A549 (cell line): ENCODE results near the gene LRRIQ4. TPM values are rescaled to one million over a fixed set of nuclear protein-coding genes. Genes with fewer than 3 reads are reported as not detected.

Experiments used
- ATAC-seq, 2 experiments: fragments of 200-7000 bp in 1 of 2; fragments of >200 bp in 1 of 2; cut with Nextera tagmentation in 1 of 2; cut with Tn5 transposase in 1 of 2; 3 replicates each; pipeline versions ENCODE4 v1.8.0 to v1.9.1; 2018 to 2020; ENCODE audit warnings: mild to moderate bottlenecking in 1 of 2, moderate library complexity in 1 of 2
- CTCF ChIA-PET: fragments of 300-600 bp; sonication (Branson Sonifier 250); formaldehyde crosslinking; extraction: SDS; loops from one replicate; lab custom pipeline; 2021; ENCODE audit warnings: antibody characterized with exemption, inconsistent platforms; lab: Yijun Ruan, JAX
- POLR2A ChIA-PET: fragments of 350-600 bp; formaldehyde crosslinking; extraction: SDS; loops from one replicate; lab custom pipeline; 2021; ENCODE audit warnings: antibody characterized with exemption, inconsistent platforms; lab: Yijun Ruan, JAX
- DNase-seq, 2 experiments: peaks; one replicate each; pipeline versions ENCODE4 v3.0.0 to v3.0.0-alpha.2; 2011 to 2016; ENCODE audit warnings: low read depth in 1 of 2, low spot score in 1 of 2
- FAIRE-seq: peaks from 2 replicates; lab custom pipeline; 2011; peaks lifted over from hg19 to GRCh38; lab: Jason Lieb, UNC
- H3K27ac ChIP-seq, 2 experiments: fragments of >200 bp; sonication (Bioruptor Twin); formaldehyde crosslinking; 3 replicates each; pipeline ENCODE4 v1.5.1; 2016 to 2017
- H3K4me1 ChIP-seq: fragments of >200 bp; sonication (Bioruptor Twin); formaldehyde crosslinking; 3 replicates; pipeline ENCODE4 v1.6.1; 2016
- H3K4me2 ChIP-seq: fragments of >200 bp; sonication (Bioruptor Twin); formaldehyde crosslinking; 3 replicates; pipeline ENCODE4 v1.6.1; 2016
- H3K4me3 ChIP-seq: fragments of >200 bp; sonication (Bioruptor Twin); formaldehyde crosslinking; 3 replicates; pipeline ENCODE4 v1.5.1; 2016
- H3K9me3 ChIP-seq: fragments of >200 bp; sonication (Bioruptor Twin); formaldehyde crosslinking; 3 replicates; pipeline ENCODE4 v1.6.1; 2016
- CTCF ChIP-seq: fragments of >200 bp; sonication (Bioruptor Twin); formaldehyde crosslinking; IDR thresholded peaks from 3 replicates; pipeline ENCODE4 v1.5.1; 2016
- EHF ChIP-seq: fragments of 250-450 bp; sonication (Bioruptor Pico); IDR thresholded peaks from 2 replicates; pipeline ENCODE4 v1.5.0; 2020; ENCODE audit warnings: mild to moderate bottlenecking
- FOSB ChIP-seq: fragments of 250-450 bp; sonication (Bioruptor Pico); IDR thresholded peaks from 2 replicates; pipeline ENCODE4 v1.5.0; 2020; ENCODE audit warnings: mild to moderate bottlenecking, moderate library complexity
- FOSL2 ChIP-seq, 2 experiments: fragments of 450-650 bp in 1 of 2; fragments of >200 bp in 1 of 2; sonication (Bioruptor Twin) in 1 of 2; formaldehyde crosslinking; IDR thresholded peaks; 2 replicates each; pipeline versions ENCODE4 v1.5.0 to v1.6.1; 2016 to 2020; ENCODE audit warnings: mild to moderate bottlenecking in 1 of 2, moderate library complexity in 1 of 2
- FOXS1 ChIP-seq: fragments of 250-450 bp; sonication (Bioruptor Pico); IDR thresholded peaks from 2 replicates; pipeline ENCODE4 v1.5.0; 2020; ENCODE audit warnings: mild to moderate bottlenecking, moderate library complexity
- HEYL ChIP-seq: fragments of 250-450 bp; sonication (Bioruptor Pico); IDR thresholded peaks from 2 replicates; pipeline ENCODE4 v1.8.0; 2021; ENCODE audit warnings: mild to moderate bottlenecking, moderate library complexity
- JUN ChIP-seq, 2 experiments: fragments of >200 bp; sonication (Bioruptor Twin); formaldehyde crosslinking; IDR thresholded peaks; 2 replicates in 1 of 2; 3 replicates in 1 of 2; pipeline ENCODE4 v1.6.1; 2016 to 2017
- KDM1A ChIP-seq: fragments of 200-600 bp; sonication (generic); IDR thresholded peaks from 2 replicates; pipeline ENCODE4 v1.6.1; 2016; ENCODE audit warnings: low read depth, mild to moderate bottlenecking
- KDM5A ChIP-seq: fragments of 200-600 bp; sonication (generic); IDR thresholded peaks from 2 replicates; pipeline ENCODE4 v1.6.1; 2016; ENCODE audit warnings: antibody characterized with exemption, mild to moderate bottlenecking
- MYC ChIP-seq: IDR thresholded peaks from 2 replicates; pipeline ENCODE4 v1.6.1; 2012; ENCODE audit warnings: mild to moderate bottlenecking, inconsistent platforms, low read length, improper control_type of control experiment, borderline replicate concordance
- PHF8 ChIP-seq: fragments of 200-600 bp; sonication (generic); IDR thresholded peaks from 2 replicates; pipeline ENCODE4 v1.6.1; 2016; ENCODE audit warnings: low read depth, mild to moderate bottlenecking, antibody characterized with exemption, moderate library complexity, borderline replicate concordance
- RAD21 ChIP-seq, 2 experiments: fragments of >200 bp in 1 of 2; sonication (Bioruptor Twin) in 1 of 2; formaldehyde crosslinking in 1 of 2; IDR thresholded peaks in 1 of 2; conservative IDR thresholded peaks in 1 of 2; 2 replicates in 1 of 2; 3 replicates in 1 of 2; pipeline ENCODE4 v1.6.1; 2012 to 2018; ENCODE audit warnings: inconsistent platforms in 1 of 2
- RNF2 ChIP-seq: fragments of 200-600 bp; sonication (generic); IDR thresholded peaks from 2 replicates; pipeline ENCODE4 v1.6.1; 2016; ENCODE audit warnings: low read depth, mild to moderate bottlenecking, antibody characterized with exemption, moderate library complexity, borderline replicate concordance
- SMC3 ChIP-seq: fragments of >200 bp; sonication (Bioruptor Twin); formaldehyde crosslinking; IDR thresholded peaks from 3 replicates; pipeline ENCODE4 v1.6.1; 2018; ENCODE audit warnings: inconsistent platforms
- TP53 ChIP-seq: fragments of 250-450 bp; sonication (Bioruptor Pico); IDR thresholded peaks from 2 replicates; pipeline ENCODE4 v1.5.0; 2021; ENCODE audit warnings: mild to moderate bottlenecking, moderate library complexity
- WGBS: methylation state at CpG from one replicate; pipeline ENCODE4 v1.1.6; 2017; ENCODE audit errors: missing lambda C conversion rate; 5-methylcytosine and 5-hydroxymethylcytosine counted together
- polyA plus RNA-seq, 4 experiments: library from polyadenylated mRNA; depleted of rRNA in 3 of 4; stranded (reverse); fragments of >200 nt; fragmentation: RNase III in 1 of 4; extraction: RNeasy Plus Mini Kit Qiagen cat#74134 plus additional on column Dnase treatment in 1 of 4; gene quantifications; 2 replicates in 3 of 4; 3 replicates in 1 of 4; pipeline ENCODE4 v1.2.3, GENCODE V29; 2011 to 2017
- TF ChIP-seq, protein P1 (sequence below): fragments of >200 bp; sonication (Bioruptor Twin); formaldehyde crosslinking; IDR thresholded peaks from 2 replicates; pipeline ENCODE4 v1.6.1; 2016
- TF ChIP-seq, protein P2 (sequence below): fragments of >200 bp; sonication (Bioruptor Twin); formaldehyde crosslinking; IDR thresholded peaks from 3 replicates; pipeline ENCODE4 v1.6.1; 2016
- TF ChIP-seq, protein P3 (sequence below): fragments of 150-350 bp; IDR thresholded peaks from 2 replicates; pipeline ENCODE4 v1.6.1; 2014; ENCODE audit warnings: low read depth, mild to moderate bottlenecking, low read length
- TF ChIP-seq, protein P4 (sequence below): fragments of 250-450 bp; sonication (Bioruptor Pico); IDR thresholded peaks from 2 replicates; pipeline ENCODE4 v1.5.0; 2021; ENCODE audit warnings: mild to moderate bottlenecking, moderate library complexity, borderline replicate concordance

LRRIQ4 gene
- polyA plus RNA-seq, 2 of the 4 experiments (the other 2 are of a cell fraction), result not detected

GRCh38 chr3:169863458-169863899, 50.8 kb downstream of the LRRIQ4 start:
- H3K4me3 ChIP-seq, result no peak overlapping the region
- H3K4me1 ChIP-seq, result no peaks in the 10 kb centered on the region
- ATAC-seq (peak; percentile 88 to 91), DNase-seq (peak; percentile 55 to 77), FAIRE-seq (no peak)
- no peak for TF ChIP-seq JUN (IDR thresholded peaks at IDR 0.05)
- no peak for TF ChIP-seq HEYL (CRISPR knock-in tag)
- TF ChIP-seq, protein P1, sequence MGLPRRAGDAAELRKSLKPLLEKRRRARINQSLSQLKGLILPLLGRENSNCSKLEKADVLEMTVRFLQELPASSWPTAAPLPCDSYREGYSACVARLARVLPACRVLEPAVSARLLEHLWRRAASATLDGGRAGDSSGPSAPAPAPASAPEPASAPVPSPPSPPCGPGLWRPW, result no peak
- TF ChIP-seq CTCF, result peak; percentile 91
- peak; percentile 84 to 87 for TF ChIP-seq RAD21 (conservative IDR thresholded peaks at IDR 0.05 in 1 of 2, IDR thresholded peaks at IDR 0.05 in 1 of 2)
- peak; percentile 67 for TF ChIP-seq SMC3
- TF ChIP-seq FOSL2 (IDR thresholded peaks at IDR 0.05), result no peak
- TF ChIP-seq FOSL2 (CRISPR knock-in tag; IDR thresholded peaks at IDR 0.05), result no peak
- no peak for TF ChIP-seq KDM5A
- no peak for TF ChIP-seq MYC
- no peak for TF ChIP-seq FOSB (CRISPR knock-in tag)
- TF ChIP-seq EHF, result no peak
- H3K27ac ChIP-seq, result no peak overlapping the region
- ChIA-PET CTCF (interaction anchor here (0.8 to 3.6 kb wide), 6 partner anchors 8 to 66 kb away, joined by 3 to 14 read pairs (median 5); no protein-coding TSS in a partner anchor), POLR2A (no interaction called here)
- no peaks in the 10 kb centered on the region for H3K9me3 ChIP-seq
- WGBS, result 2% methylated on average over 6 of the region's 6 CpGs
- peak overlapping the region; percentile 32; the same call in 2 of the 3 replicates for H3K4me2 ChIP-seq

- Histone ChIP-seq H3K9me3 (no peaks in the 10 kb centered on the region), H3K4me1 (no peaks in the 10 kb centered on the region), H3K27ac (no peak overlapping the region), H3K4me2 (no peak overlapping the region), H3K4me3 (no peak overlapping the region)
- 65% methylated on average over 2 of the region's 2 CpGs for WGBS
- TF ChIP-seq TP53 (CRISPR knock-in tag) (no peak), PHF8 (no peak), RNF2 (no peak), FOXS1 (CRISPR knock-in tag) (no peak), KDM1A (no peak)
- TF ChIP-seq, protein P2, sequence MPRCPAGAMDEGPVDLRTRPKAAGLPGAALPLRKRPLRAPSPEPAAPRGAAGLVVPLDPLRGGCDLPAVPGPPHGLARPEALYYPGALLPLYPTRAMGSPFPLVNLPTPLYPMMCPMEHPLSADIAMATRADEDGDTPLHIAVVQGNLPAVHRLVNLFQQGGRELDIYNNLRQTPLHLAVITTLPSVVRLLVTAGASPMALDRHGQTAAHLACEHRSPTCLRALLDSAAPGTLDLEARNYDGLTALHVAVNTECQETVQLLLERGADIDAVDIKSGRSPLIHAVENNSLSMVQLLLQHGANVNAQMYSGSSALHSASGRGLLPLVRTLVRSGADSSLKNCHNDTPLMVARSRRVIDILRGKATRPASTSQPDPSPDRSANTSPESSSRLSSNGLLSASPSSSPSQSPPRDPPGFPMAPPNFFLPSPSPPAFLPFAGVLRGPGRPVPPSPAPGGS, result no peak
- TF ChIP-seq, protein P3, sequence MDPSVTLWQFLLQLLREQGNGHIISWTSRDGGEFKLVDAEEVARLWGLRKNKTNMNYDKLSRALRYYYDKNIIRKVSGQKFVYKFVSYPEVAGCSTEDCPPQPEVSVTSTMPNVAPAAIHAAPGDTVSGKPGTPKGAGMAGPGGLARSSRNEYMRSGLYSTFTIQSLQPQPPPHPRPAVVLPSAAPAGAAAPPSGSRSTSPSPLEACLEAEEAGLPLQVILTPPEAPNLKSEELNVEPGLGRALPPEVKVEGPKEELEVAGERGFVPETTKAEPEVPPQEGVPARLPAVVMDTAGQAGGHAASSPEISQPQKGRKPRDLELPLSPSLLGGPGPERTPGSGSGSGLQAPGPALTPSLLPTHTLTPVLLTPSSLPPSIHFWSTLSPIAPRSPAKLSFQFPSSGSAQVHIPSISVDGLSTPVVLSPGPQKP, result no peak
- TF ChIP-seq, protein P4, sequence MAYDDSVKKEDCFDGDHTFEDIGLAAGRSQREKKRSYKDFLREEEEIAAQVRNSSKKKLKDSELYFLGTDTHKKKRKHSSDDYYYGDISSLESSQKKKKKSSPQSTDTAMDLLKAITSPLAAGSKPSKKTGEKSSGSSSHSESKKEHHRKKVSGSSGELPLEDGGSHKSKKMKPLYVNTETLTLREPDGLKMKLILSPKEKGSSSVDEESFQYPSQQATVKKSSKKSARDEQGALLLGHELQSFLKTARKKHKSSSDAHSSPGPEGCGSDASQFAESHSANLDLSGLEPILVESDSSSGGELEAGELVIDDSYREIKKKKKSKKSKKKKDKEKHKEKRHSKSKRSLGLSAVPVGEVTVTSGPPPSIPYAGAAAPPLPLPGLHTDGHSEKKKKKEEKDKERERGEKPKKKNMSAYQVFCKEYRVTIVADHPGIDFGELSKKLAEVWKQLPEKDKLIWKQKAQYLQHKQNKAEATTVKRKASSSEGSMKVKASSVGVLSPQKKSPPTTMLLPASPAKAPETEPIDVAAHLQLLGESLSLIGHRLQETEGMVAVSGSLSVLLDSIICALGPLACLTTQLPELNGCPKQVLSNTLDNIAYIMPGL (CRISPR knock-in tag), result no peak
- ChIA-PET CTCF (interaction anchor here (0.6 to 3.6 kb wide), 7 partner anchors 11 to 361 kb away, joined by 3 to 14 read pairs (median 4); no protein-coding TSS in a partner anchor), POLR2A (no interaction called here)
- ATAC-seq (no peak; a peak in 1 of 6 replicates), DNase-seq (no peak), FAIRE-seq (no peak)
These were observed 51.6 kb downstream of the LRRIQ4 start for GRCh38 chr3:169864270-169864669.
